ENCODE results near the gene PERM1.

The PERM1 gene

DNA sequence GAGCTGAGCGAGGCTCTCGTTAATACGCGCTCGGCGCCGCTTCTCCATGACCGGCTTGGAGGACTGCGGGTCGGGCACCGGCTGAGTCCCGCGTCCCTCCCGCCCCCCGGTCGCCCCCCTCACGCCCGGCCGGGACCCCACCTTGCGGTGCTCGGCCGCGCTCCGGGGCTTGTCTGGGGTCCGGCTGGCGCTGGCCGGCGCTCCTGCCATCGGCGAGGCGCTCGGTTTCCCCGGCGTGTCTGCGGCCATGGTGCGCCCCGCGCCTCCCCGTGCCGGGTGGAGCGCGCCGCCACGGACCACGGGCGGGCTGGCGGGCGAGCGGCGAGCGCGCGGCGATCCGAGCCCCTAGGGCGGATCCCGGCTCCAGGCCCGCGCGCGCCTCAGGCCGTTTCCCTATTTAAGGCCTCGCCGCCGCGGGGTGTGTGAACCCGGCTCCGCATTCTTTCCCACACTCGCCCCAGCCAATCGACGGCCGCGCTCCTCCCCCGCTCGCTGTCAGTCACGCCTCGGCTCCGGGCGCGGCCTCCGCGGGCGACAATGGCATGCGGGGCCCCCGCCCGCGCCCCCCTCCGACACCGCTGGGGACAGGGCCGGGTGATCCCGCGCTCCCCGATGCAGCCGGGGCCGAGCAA is 17.9 kb upstream of the PERM1 start, which contains the start of gene HES4:
HES4 (minus strand) TSS at position 373 of the 632 bp plus-strand sequence; CDS start at position 249, 124 bp downstream.
- peak within 1 kb of the TSS; percentile 85 to 97 for H3K4ac ChIP-seq (ENCODE audit: low read depth in 1 of 2, low read length in 2 of 2)
- peaks cover 48% of the 10 kb centered on the region for H3K4me1 ChIP-seq (ENCODE audit: control insufficient read depth, insufficient read depth, low read depth, low read length)
- H2BK12ac ChIP-seq (ENCODE audit: low read length in 2 of 2): peak within 1 kb of the TSS in 1 of 2 experiments; percentile 90
- peak within 1 kb of the TSS; percentile 87 for H2BK15ac ChIP-seq (ENCODE audit: low read depth, poor library complexity, severe bottlenecking)
- peaks cover 0 to 11% of the 10 kb centered on the region in 2 experiments for H3K36me3 ChIP-seq (ENCODE audit: control insufficient read depth in 1 of 2, insufficient read depth in 2 of 2, low read depth in 1 of 2, low read length in 2 of 2)
- peak within 1 kb of the TSS; percentile 83 for H3K9ac ChIP-seq (ENCODE audit: low read length)
- H3K27me3 ChIP-seq (ENCODE audit: control insufficient read depth in 1 of 2, insufficient read depth in 1 of 2, low read length in 2 of 2): peaks cover 16 to 82% of the 10 kb centered on the region in 2 experiments
- H4K91ac ChIP-seq (ENCODE audit: low read length): peak within 1 kb of the TSS; percentile 80
- H3K79me1 ChIP-seq (replicated peaks; ENCODE audit: low read length, poor library complexity, severe bottlenecking): peaks cover 4% of the 10 kb centered on the region
- H3K23ac ChIP-seq (ENCODE audit: low read length in 2 of 2): peak within 1 kb of the TSS in 1 of 2 experiments; percentile 100
- peak; percentile 94 for DNase-seq
- H3K18ac ChIP-seq (ENCODE audit: low read depth in 1 of 2, low read length in 2 of 2): peak within 1 kb of the TSS; percentile 82 to 98
- no peaks in the 10 kb centered on the region for H3K9me3 ChIP-seq (ENCODE audit: control insufficient read depth, low read length)
- WGBS: under 1% methylated on average over 64 of the region's 95 CpGs
- peak within 1 kb of the TSS; percentile 55 to 71 for H3K4me3 ChIP-seq (ENCODE audit: insufficient read depth in 1 of 2, low read depth in 1 of 2, low read length in 2 of 2)
- peak within 1 kb of the TSS in 1 of 2 experiments; percentile 86 for H3K14ac ChIP-seq (ENCODE audit: low read length in 2 of 2)
- peak within 1 kb of the TSS; percentile 78 for H2AFZ ChIP-seq (ENCODE audit: low read depth, low read length)
- H2BK120ac ChIP-seq (ENCODE audit: low read depth, low read length): peak within 1 kb of the TSS; percentile 95
- H3K4me2 ChIP-seq (ENCODE audit: low read length, poor library complexity, severe bottlenecking): peak within 1 kb of the TSS; percentile 99
- H3K27ac ChIP-seq (ENCODE audit: low read length, poor library complexity, severe bottlenecking): no peak within 1 kb of the TSS
- H2AK5ac ChIP-seq (ENCODE audit: low read length, severe bottlenecking): no peak within 1 kb of the TSS
- H2BK5ac ChIP-seq (ENCODE audit: low read depth, low read length, poor library complexity, severe bottlenecking): no peak within 1 kb of the TSS
- H4K8ac ChIP-seq (ENCODE audit: low read length): peak within 1 kb of the TSS; percentile 75

DNA sequence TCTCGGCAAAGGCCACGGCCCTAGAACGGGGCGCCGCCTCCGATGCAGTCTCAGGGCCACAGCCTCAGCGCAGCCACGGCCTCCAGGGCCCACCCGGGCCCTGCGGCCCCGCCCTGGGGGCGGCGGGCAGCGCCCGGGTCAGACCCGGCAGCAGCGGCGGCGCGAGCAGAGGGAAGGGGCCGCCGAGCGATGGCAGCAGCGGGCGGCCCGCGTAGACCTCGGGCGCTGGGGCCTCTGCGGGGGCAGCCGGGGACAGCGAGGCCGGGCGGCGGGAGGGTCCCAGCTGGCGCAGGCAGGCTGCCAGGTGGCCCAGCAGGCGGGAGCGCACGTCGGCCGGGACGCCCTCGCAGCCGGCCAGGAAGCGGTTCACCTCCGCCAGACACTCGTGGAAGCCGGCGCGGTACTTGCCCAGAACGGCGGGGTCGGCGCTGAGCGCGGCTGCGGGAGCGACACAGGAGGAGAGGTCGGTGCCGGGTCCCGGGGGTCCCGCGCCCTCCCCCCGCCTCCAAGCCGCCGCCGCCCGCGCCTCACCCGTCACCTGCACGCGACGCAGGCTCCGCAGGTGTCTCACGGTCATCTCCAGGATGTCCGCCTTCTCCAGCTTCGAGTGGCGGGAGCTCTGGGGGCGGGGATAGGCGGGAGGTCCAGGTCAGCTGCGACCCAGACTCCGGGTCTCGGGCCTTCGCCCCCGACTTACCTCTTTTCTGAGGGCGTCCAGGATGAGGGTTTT is 17.3 kb upstream of the PERM1 start:
- peak overlapping the region in 1 of 2 experiments; percentile 83 for H3K14ac ChIP-seq (ENCODE audit: low read length in 2 of 2)
- peak overlapping the region; percentile 99 for H3K4me2 ChIP-seq (ENCODE audit: low read length, poor library complexity, severe bottlenecking)
- peaks cover 0 to 11% of the 10 kb centered on the region in 2 experiments for H3K36me3 ChIP-seq (ENCODE audit: control insufficient read depth in 1 of 2, insufficient read depth in 2 of 2, low read depth in 1 of 2, low read length in 2 of 2)
- no peak overlapping the region for H3K27ac ChIP-seq (ENCODE audit: low read length, poor library complexity, severe bottlenecking)
- H4K91ac ChIP-seq (ENCODE audit: low read length): peak overlapping the region; percentile 67
- H3K79me1 ChIP-seq (replicated peaks; ENCODE audit: low read length, poor library complexity, severe bottlenecking): peaks cover 4% of the 10 kb centered on the region
- H2BK15ac ChIP-seq (ENCODE audit: low read depth, poor library complexity, severe bottlenecking): peak overlapping the region; percentile 52
- peak; percentile 49 for DNase-seq
- H2AFZ ChIP-seq (ENCODE audit: low read depth, low read length): peak overlapping the region; percentile 56
- peak overlapping the region; percentile 59 for H2BK120ac ChIP-seq (ENCODE audit: low read depth, low read length)
- H2AK5ac ChIP-seq (ENCODE audit: low read length, severe bottlenecking): no peak overlapping the region
- peaks cover 42% of the 10 kb centered on the region for H3K4me1 ChIP-seq (ENCODE audit: control insufficient read depth, insufficient read depth, low read depth, low read length)
- H3K27me3 ChIP-seq (ENCODE audit: control insufficient read depth in 1 of 2, insufficient read depth in 1 of 2, low read length in 2 of 2): peaks cover 16 to 81% of the 10 kb centered on the region in 2 experiments
- peak overlapping the region in 1 of 2 experiments; percentile 100 for H3K23ac ChIP-seq (ENCODE audit: low read length in 2 of 2)
- H2BK12ac ChIP-seq (ENCODE audit: low read length in 2 of 2): peak overlapping the region in 1 of 2 experiments; percentile 10
- peak overlapping the region; percentile 52 to 81 for H3K18ac ChIP-seq (ENCODE audit: low read depth in 1 of 2, low read length in 2 of 2)
- peak overlapping the region in 1 of 2 experiments; percentile 49 for H3K4me3 ChIP-seq (ENCODE audit: insufficient read depth in 1 of 2, low read depth in 1 of 2, low read length in 2 of 2)
- H3K4ac ChIP-seq (ENCODE audit: low read depth in 1 of 2, low read length in 2 of 2): peak overlapping the region in 1 of 2 experiments; percentile 85
- H2BK5ac ChIP-seq (ENCODE audit: low read depth, low read length, poor library complexity, severe bottlenecking): no peak overlapping the region
- no peak overlapping the region for H3K9ac ChIP-seq (ENCODE audit: low read length)
- under 1% methylated on average over 64 of the region's 86 CpGs for WGBS
- no peaks in the 10 kb centered on the region for H3K9me3 ChIP-seq (ENCODE audit: control insufficient read depth, low read length)
- H4K8ac ChIP-seq (ENCODE audit: low read length): peak overlapping the region; percentile 3

DNA sequence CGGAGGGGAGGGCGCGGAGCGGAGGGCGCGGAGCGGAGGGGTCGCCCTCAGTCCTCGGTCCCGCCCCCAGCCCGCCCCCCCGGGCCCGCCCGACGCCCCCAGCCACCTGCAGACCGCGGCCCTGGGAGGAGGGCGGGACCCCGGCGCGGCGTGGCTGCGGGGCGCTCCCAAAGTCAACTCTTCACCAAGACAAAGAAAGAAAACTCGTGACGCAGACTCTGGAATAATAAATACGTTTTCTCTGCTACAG is 16.8 kb upstream of the PERM1 start:
- Histone ChIP-seq H3K79me1 (replicated peaks; ENCODE audit: low read length, poor library complexity, severe bottlenecking) (peaks cover 4% of the 10 kb centered on the region), H2AFZ (ENCODE audit: low read depth, low read length) (no peak overlapping the region), H3K27me3 (ENCODE audit: control insufficient read depth in 1 of 2, insufficient read depth in 1 of 2, low read length in 2 of 2) (peaks cover 16 to 76% of the 10 kb centered on the region in 2 experiments), H2BK120ac (ENCODE audit: low read depth, low read length) (no peak overlapping the region), H2BK5ac (ENCODE audit: low read depth, low read length, poor library complexity, severe bottlenecking) (no peak overlapping the region), H4K91ac (ENCODE audit: low read length) (no peak overlapping the region), H3K36me3 (ENCODE audit: control insufficient read depth in 1 of 2, insufficient read depth in 2 of 2, low read depth in 1 of 2, low read length in 2 of 2) (peaks cover 0 to 11% of the 10 kb centered on the region in 2 experiments), H4K8ac (ENCODE audit: low read length) (no peak overlapping the region), H3K4ac (ENCODE audit: low read depth in 1 of 2, low read length in 2 of 2) (no peak overlapping the region), H3K4me2 (ENCODE audit: low read length, poor library complexity, severe bottlenecking) (peak overlapping the region; percentile 99), H3K4me1 (ENCODE audit: control insufficient read depth, insufficient read depth, low read depth, low read length) (peaks cover 40% of the 10 kb centered on the region), H3K9me3 (ENCODE audit: control insufficient read depth, low read length) (no peaks in the 10 kb centered on the region), H3K18ac (ENCODE audit: low read depth in 1 of 2, low read length in 2 of 2) (peak overlapping the region; percentile 21 to 44), H3K4me3 (ENCODE audit: insufficient read depth in 1 of 2, low read depth in 1 of 2, low read length in 2 of 2) (peak overlapping the region in 1 of 2 experiments; percentile 49), H2BK15ac (ENCODE audit: low read depth, poor library complexity, severe bottlenecking) (peak overlapping the region; percentile 52), H3K14ac (ENCODE audit: low read length in 2 of 2) (no peak overlapping the region), H2BK12ac (ENCODE audit: low read length in 2 of 2) (no peak overlapping the region), H2AK5ac (ENCODE audit: low read length, severe bottlenecking) (no peak overlapping the region), H3K23ac (ENCODE audit: low read length in 2 of 2) (no peak overlapping the region), H3K9ac (ENCODE audit: low read length) (no peak overlapping the region), H3K27ac (ENCODE audit: low read length, poor library complexity, severe bottlenecking) (no peak overlapping the region)
- DNase-seq: no peak
- WGBS: 0% methylated on average over 8 of the region's 27 CpGs

All from mesenchymal stem cell (in vitro differentiated cells and primary cell).